Lower leg skin (tissue), 3 donors: Measurements from ENCODE around the gene SLC25A22.

Source experiments
- CTCF ChIP-seq, 3 donors: fragments of 450-650 bp; IDR thresholded peaks; one replicate each; pipeline ENCODE4 v1.5.1; 2016; ENCODE audit warnings: antibody characterized with exemption in 3 of 3, mild to moderate bottlenecking in 3 of 3, moderate library complexity in 2 of 3
- POLR2A ChIP-seq, 2 donors: fragments of 450-650 bp; IDR thresholded peaks; one replicate each; pipeline ENCODE4 v1.6.1; 2016 to 2017; ENCODE audit warnings: antibody characterized with exemption in 2 of 2, mild to moderate bottlenecking in 1 of 2, moderate library complexity in 1 of 2

- TF ChIP-seq CTCF (IDR thresholded peaks at IDR 0.05) (no peak), POLR2A (IDR thresholded peaks at IDR 0.05) (no peak)
Measured at GRCh38 chr11:825366-826226, 27.5 kb upstream of the SLC25A22 start.
